Measurements from ENCODE around the gene OSCAR.

OSCAR gene

GRCh38 chr19:54081032-54081431 is 19.6 kb downstream of the OSCAR start, which contains the start of gene TARM1:
TARM1 (minus strand) TSS chr19:54081365; CDS start chr19:54081340, 25 bp downstream.
- no peak for DNase-seq

GRCh38 chr19:54077334-54077733 is 23.3 kb downstream of the OSCAR start:
- no peak for DNase-seq

GRCh38 chr19:54074851-54075250 is 25.8 kb downstream of the OSCAR start:
- no peak for DNase-seq

DNA sequence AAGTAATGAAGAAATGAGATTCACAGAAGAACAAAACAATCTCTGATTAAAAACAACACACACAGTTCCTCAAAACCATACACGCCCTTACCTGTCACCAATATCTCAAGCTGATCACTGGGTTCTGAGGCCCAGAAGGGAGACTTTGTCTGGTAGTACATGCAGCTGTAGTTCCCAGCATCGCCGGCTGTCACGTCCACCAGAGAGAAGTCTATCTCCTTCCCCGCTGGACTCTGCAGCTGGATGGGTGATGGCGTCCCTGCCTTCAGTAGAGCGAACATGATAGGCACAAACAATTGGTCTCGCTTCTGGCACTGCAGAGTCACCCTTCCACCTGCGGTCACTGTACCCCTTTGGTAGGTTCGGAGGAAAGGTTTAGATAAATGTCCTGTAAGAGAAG is 26.8 kb downstream of the OSCAR start:
- no peak for DNase-seq

GRCh38 chr19:54069470-54069869 is 31.1 kb downstream of the OSCAR start:
- DNase-seq: no peak

- no peak for DNase-seq
These were observed 37.1 kb downstream of the OSCAR start, which contains the start of gene VSTM1 for GRCh38 chr19:54063350-54064116. VSTM1 (minus strand) TSS chr19:54063897; CDS start chr19:54063777, 120 bp downstream.

DNA sequence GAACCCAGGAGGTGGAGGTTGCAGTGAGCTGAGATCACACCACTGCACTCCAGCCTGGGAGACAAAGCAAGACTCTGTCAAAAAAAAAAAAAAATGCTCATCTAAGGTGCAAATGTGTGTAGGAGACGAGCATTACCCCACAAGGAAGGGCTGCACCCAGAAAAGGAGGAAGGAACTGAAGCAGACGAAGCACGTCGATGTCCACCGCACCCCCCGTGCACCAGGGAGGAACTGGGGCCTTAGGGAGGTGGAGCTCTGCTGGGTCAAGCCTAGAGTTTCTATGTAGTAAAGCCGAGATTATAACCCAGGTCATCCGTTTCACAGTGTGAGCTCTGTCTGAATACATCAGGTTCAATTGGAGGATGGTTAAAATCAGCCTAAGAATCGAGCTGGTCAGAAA is 38.0 kb downstream of the OSCAR start:
- DNase-seq: no peak

DNA sequence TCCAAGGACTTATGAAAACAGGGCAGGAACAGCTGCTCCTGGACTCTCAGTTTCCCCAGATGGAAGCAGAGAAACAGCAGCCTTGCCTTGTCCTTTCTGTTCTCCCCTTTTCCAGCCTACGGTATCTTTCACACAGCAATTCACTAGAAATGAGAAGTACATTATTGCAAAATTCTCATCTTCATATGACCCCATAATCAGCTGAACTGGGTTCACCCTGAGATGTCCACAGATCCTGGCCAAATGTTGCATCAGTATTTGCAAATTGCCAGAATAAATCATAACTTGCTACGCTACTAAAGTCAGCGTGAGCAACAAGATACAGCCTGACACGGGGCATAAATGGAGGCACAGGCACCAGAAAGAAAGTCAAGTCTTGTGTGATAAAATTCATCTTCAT is 53.0 kb downstream of the OSCAR start:
- DNase-seq: no peak

DNA sequence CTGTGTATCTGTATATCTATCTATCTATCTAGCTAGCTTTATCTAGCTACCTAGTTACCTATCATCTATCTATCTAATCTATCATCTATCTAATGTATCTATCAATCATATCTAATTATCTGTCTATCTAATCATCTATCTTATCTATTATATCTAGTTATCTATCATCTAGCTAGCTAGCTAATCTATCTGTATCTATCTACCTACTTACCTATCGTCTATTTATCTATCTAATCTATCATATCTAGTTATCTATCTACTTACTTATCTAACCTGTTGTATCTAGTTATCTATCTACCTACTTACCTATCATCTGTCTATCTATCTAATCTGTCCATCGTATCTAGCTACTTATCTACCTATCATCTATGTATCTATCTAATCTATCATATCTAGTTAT is 54.8 kb downstream of the OSCAR start:
- DNase-seq: no peak

Measured in activated T-cell treated with anti-CD3 and anti-CD28 coated beads, Interleukin-2, amount 50 U/mL, for 1 hour (primary cell).